ENCODE measurements around the gene PAK4. TPM values are rescaled to one million over a fixed set of nuclear protein-coding genes. Genes with fewer than 3 reads are reported as not detected.

Gene PAK4
- total and polyA plus RNA-seq, 2 donors from 2014 or later: 52.5 to 55.6 TPM

GRCh38 chr19:39154100-39154628 is 28.6 kb downstream of the PAK4 start:
- no peak for FAIRE-seq
- peak overlapping the region in 2 of 3 donors; percentile 3 to 25 for H3K4me3 ChIP-seq (ENCODE audit: low read length in 3 of 3)
- H3K9ac ChIP-seq (ENCODE audit: low read length in 3 of 3): no peak overlapping the region
- no peaks in the 10 kb centered on the region for H3K27me3 ChIP-seq (ENCODE audit: control insufficient read depth, insufficient read depth, low read length)
- no peaks in the 10 kb centered on the region for H3K9me3 ChIP-seq (ENCODE audit: control insufficient read depth in 2 of 3, insufficient read depth in 1 of 3, low read length in 3 of 3)
- no peak for DNase-seq
- peaks cover 0 to 57% (median 37%) of the 10 kb centered on the region in 3 donors for H3K4me1 ChIP-seq (ENCODE audit: control insufficient read depth in 2 of 3, insufficient read depth in 2 of 3, low read depth in 1 of 3, low read length in 3 of 3)
- peaks cover 0 to 3% (median 0%) of the 10 kb centered on the region in 3 donors for H3K36me3 ChIP-seq (ENCODE audit: control insufficient read depth in 2 of 3, insufficient read depth in 3 of 3, low read length in 3 of 3)
- intact Hi-C loops (cut with DNase I): no loop called here
- no peak for TF ChIP-seq CTCF (IDR thresholded peaks at IDR 0.05; ENCODE audit: borderline replicate concordance, extremely low read depth, insufficient read depth)
- H3K27ac ChIP-seq (ENCODE audit: low read depth in 2 of 2, low read length in 2 of 2): peak overlapping the region; percentile 8 to 79

- intact Hi-C loops (cut with DNase I): no loop called here
- no peak for FAIRE-seq
Observed at GRCh38 chr19:39154629-39155100, 29.1 kb downstream of the PAK4 start.

GRCh38 chr19:39155114-39155700 is 29.6 kb downstream of the PAK4 start:
- TF ChIP-seq CTCF (IDR thresholded peaks at IDR 0.05; ENCODE audit: borderline replicate concordance, extremely low read depth, insufficient read depth): no peak
- DNase-seq (no peak), FAIRE-seq (no peak)
- Histone ChIP-seq H3K9me3 (ENCODE audit: control insufficient read depth in 2 of 3, insufficient read depth in 1 of 3, low read length in 3 of 3) (no peaks in the 10 kb centered on the region), H3K4me3 (ENCODE audit: low read length in 3 of 3) (no peak overlapping the region), H3K4me1 (ENCODE audit: control insufficient read depth in 2 of 3, insufficient read depth in 2 of 3, low read depth in 1 of 3, low read length in 3 of 3) (peaks cover 0 to 57% (median 37%) of the 10 kb centered on the region in 3 donors), H3K27me3 (ENCODE audit: control insufficient read depth, insufficient read depth, low read length) (no peaks in the 10 kb centered on the region), H3K36me3 (ENCODE audit: control insufficient read depth in 2 of 3, insufficient read depth in 3 of 3, low read length in 3 of 3) (peaks cover 0 to 2% (median 0%) of the 10 kb centered on the region in 3 donors), H3K9ac (ENCODE audit: low read length in 3 of 3) (peak overlapping the region in 1 of 3 donors; percentile 34), H3K27ac (ENCODE audit: low read depth in 2 of 2, low read length in 2 of 2) (peak overlapping the region; percentile 8 to 79)
- intact Hi-C loops (cut with DNase I): no loop called here

More at GRCh38 chr19:39154629-39155100, 29.1 kb downstream of the PAK4 start:
- Histone ChIP-seq H3K27me3 (ENCODE audit: control insufficient read depth, insufficient read depth, low read length) (no peaks in the 10 kb centered on the region), H3K9me3 (ENCODE audit: control insufficient read depth in 2 of 3, insufficient read depth in 1 of 3, low read length in 3 of 3) (no peaks in the 10 kb centered on the region), H3K9ac (ENCODE audit: low read length in 3 of 3) (peak overlapping the region in 1 of 3 donors; percentile 34), H3K36me3 (ENCODE audit: control insufficient read depth in 2 of 3, insufficient read depth in 3 of 3, low read length in 3 of 3) (peaks cover 0 to 2% (median 0%) of the 10 kb centered on the region in 3 donors), H3K27ac (ENCODE audit: low read depth in 2 of 2, low read length in 2 of 2) (peak overlapping the region; percentile 8 to 79), H3K4me1 (ENCODE audit: control insufficient read depth in 2 of 3, insufficient read depth in 2 of 3, low read depth in 1 of 3, low read length in 3 of 3) (peaks cover 0 to 58% (median 37%) of the 10 kb centered on the region in 3 donors), H3K4me3 (ENCODE audit: low read length in 3 of 3) (peak overlapping the region in 1 of 3 donors; percentile 3)
- TF ChIP-seq CTCF (IDR thresholded peaks at IDR 0.05; ENCODE audit: borderline replicate concordance, extremely low read depth, insufficient read depth): no peak
- DNase-seq: peak in 4 of 5 donors; percentile 68 to 74 (median 72)
